Effector CD4-positive, alpha-beta T cell (primary cell): ENCODE measurements around the gene OSBPL2.

Source experiments
- DNase-seq: peaks from one replicate; pipeline ENCODE4 v3.0.0-alpha.2; 2020

The OSBPL2 gene

GRCh38 chr20:62222972-62223371, 15.3 kb upstream of the OSBPL2 start:
- DNase-seq, result no peak

- DNase-seq, result no peak
Observed at GRCh38 chr20:62223571-62223970, 14.8 kb upstream of the OSBPL2 start.

DNA sequence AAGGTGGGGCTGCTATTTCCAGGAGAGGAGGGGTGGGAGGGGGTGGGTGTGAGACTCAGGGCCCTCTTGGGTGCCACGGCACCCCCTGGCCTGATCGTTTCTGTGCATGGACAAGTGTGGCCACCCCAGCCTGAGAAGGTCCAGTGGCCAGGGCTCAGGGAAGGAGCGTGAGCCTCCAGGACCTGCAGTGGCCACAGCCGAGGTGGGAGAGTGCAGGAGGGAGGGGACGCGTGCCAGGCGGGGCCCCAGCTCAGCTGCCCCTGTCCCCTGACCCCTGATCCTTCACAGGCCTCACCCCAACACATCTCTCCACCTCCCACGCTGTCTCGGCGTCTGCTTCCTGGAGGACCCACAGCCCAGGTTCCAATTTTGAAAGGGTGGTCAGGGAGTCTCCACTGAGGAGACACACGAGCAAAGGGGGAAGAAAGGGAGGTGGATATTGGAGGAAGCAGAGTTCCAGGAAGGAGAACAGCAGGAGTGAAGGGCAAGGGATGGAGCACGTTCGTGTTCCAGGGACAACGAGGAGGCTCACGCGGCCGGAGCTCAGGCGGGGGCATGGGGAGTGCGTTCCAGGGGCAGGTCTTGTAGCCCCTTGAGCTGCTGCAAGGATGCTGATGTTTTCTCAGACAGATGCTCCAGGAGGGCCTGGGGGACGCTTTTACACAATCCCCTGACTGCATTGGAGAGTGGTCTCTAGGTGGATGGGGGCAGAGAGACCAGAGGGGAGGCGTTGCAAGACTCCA, 14.0 kb upstream of the OSBPL2 start:
- DNase-seq, result no peak

GRCh38 chr20:62225026-62225425, 13.3 kb upstream of the OSBPL2 start:
- no peak for DNase-seq

DNA sequence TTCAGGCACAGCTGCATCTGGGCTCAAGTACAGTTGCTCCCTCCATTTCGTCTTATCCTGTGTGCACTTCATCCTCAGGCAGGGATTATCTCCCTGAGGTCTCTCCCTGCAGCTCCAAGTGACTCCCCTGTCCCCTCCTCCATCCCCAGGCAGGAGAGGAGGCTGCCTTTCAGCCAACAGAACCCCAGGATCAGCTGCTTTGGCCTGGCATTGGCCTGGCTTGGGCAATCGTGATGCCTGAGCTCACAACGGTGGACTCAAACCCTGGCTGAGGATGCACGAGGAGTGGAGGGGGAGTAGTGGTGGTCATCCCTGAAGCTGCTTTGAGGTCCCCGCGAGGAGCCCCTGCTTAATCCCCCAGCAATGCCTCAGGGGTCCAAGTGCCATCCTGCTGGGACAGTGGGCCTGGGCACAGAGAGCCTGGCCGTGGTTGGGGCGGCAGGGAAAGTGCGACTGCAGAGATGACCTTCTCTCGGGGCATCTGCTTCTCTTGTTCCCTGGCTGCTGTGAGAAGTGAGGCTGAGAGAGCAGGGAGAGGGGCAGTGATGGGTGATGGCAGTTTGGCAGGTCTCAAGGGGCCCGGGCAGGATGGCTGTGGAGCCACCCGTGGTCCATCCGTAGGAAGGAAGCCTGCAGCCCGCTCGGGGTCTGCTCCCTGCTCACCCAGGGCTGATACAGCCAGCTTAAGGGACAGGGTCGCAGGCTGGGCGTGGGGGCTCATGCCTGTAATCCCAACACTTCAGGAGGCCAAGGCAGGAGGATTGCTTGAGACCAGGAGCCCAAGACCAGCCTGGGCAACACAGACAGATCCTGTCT, 12.3 kb upstream of the OSBPL2 start:
- no peak for DNase-seq

DNA sequence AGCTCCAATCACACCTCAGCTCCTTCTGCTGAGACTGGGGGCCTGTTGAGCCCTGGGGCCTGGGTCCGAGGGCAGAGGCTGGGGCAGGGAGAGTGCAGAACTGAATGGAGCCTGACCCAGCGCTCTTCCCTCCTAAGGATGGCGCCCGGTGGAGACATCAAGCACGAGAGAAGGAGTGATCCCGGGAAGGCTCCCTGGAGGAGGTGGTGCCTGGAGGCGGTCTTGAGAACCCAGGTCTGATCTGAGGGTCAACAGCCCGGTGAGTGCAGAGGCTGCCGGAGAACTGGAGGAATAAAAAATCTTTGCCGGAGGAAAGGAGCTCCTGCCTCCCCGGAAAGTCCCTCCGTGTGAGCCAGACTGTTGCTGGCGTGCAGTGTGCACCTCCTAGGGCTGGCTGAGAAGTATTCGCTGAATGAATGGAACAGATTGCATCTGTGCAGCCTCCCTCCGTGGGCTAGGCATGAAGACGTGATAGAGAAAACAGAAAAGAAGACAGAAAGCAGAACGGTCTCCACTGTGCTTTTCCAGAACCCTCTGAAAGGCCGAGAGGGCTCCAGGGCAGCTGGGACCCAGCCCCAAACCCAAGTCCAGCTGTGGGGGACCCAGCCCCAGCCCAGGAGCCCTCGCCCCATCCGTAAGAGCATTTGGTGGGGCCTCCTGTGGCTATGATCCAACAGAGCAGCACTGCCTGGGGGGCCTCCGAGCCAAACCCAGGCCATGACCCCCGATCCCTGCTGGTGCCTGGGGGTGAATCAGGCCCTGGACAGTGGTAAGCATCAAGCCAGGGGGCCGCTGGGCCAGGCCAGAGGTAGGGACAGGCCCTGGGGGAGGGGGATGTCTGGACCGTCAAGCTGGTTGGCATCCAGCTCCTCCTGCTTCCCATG, 11.4 kb upstream of the OSBPL2 start:
- DNase-seq, result no peak

DNA sequence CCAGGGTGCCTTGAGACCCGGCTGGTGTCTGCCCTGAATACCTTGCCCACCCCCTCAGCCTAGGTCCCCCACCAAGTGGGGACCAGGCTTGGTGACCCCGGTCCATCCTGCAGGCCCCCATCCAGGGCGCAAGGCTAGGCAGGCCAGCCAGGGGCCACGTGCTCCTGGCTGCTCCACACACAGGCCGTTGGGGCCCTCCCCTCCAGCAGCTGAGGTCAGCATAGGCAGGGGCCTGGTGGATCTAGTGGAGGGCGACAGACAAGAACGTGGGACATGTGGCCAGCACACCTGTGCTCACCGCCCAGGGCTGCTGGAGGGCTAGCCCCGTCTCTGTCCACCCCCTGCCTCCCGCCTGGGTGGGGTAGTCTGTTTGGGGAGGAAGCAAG, 10.7 kb upstream of the OSBPL2 start:
- no peak for DNase-seq

GRCh38 chr20:62227977-62228958, 10.1 kb upstream of the OSBPL2 start:
- DNase-seq, result no peak

GRCh38 chr20:62228982-62229545, 9.3 kb upstream of the OSBPL2 start:
- DNase-seq, result no peak

DNA sequence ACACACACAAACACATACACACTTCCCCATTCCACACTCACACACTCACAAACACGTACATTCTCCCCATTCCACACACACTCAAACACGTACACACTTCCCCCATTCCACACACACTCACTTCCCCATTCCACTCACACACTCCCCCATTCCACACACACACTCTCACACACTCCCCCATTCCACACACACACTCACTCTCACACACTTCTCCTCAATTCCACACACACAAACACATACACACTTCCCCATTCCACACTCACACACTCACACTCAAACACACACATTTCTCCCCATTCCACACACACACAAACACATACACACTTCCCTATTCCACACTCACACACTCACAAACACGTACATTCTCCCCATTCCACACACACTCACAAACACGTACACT, 8.7 kb upstream of the OSBPL2 start:
- no peak for DNase-seq

GRCh38 chr20:62230276-62230675, 8.0 kb upstream of the OSBPL2 start:
- DNase-seq, result no peak

DNA sequence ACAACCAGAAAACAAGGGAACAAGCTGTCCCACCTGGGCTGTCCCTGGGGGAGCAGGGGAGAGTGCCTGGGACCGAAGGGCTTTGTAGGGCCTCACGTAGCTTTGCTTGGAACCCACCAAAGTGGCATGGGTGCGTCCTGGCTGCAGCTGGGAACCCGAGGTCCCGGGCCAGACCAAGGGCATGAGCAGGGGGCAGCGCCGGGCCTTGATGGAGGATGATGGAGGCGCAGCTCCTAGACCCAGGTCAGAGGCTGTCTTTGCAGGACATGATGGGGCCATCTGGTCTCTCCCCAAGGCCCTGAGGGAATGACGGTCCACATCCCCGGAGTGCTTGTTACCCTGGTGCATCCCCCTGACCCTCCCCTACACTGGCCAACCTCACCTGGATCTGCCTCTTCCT, 7.6 kb upstream of the OSBPL2 start:
- no peak for DNase-seq

DNA sequence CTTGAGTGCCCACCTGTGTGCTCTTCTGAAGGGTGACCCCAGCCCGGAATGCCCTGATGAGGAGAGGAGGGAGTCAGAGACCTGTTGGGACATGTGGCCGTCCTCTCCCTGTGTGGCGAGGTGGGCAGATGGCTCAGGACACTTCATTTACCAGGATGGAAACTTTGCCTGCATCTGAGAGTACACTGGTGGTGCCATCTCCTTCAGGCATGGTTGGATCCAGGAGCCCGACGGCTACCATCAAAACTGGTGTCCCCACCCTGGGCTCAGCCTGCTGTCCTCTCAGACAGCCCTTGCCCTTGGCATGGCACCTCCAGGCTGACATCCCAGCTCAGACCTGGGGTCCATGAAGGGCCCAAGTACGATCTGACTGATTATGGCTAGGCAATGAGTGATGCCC, 7.0 kb upstream of the OSBPL2 start:
- DNase-seq, result no peak

DNA sequence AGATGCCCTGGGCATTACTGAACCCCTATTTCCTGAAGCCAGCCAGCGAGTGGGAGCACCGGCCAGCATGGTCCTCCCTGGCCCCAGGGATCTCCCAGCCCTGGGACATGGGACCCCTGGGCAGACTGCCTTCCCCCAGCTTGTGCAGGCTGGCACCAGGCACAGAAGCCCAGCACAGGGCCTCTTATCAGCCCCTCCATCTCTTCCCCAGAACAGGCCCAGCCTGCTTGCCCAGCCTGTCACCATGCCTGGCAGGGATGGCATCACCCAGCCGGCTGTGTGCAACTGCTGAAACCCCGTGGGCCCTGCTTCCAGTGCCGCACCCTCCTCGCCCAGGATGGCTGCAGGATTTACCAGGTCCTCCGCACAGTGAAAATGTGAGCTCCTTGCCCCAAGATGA, 6.1 kb upstream of the OSBPL2 start:
- DNase-seq, result no peak

DNA sequence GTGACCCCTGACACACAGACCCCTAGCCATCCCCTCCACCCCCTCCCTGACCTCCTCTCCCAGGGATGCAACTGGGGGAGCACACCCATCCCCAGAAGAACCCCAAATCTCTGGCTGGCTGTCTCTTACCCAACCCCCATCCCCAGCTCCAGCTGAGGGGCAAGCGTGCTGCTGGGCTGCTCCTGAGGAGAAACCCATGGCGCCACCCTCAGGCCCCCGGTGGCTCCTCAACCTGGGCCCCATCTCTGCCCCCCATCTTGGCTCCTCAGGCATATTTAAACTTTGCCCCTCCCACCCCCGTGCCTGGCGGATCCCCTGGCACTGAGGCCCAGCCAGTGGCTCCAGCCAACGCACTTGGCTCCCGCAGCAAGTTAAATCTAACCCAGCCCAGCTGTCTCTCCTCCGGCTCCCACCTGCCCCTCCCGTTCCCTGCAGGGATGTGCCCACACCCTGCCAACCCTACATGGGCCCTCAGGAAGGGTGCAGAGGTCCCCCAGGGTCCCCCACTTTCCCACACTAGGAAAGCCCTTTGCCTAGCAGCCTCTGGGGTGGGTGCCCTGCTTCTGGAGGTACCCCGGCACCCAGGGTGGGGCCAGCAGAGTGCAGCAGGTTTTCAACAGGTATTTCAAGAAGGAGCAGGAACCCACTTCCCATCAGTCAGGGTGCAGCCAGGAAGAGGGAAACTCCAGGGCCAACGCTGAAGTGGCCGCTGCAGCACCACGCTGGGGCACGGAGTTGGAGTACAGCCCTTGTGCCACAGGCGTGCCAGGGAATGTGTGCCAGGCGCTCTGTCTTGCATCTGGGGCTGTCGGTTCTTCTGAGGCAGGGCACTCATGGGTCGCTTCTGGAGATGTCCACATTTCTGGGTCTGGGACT, 5.3 kb upstream of the OSBPL2 start:
- DNase-seq, result no peak

- no peak for DNase-seq
Observed at GRCh38 chr20:62233684-62234083, 4.6 kb upstream of the OSBPL2 start.

DNA sequence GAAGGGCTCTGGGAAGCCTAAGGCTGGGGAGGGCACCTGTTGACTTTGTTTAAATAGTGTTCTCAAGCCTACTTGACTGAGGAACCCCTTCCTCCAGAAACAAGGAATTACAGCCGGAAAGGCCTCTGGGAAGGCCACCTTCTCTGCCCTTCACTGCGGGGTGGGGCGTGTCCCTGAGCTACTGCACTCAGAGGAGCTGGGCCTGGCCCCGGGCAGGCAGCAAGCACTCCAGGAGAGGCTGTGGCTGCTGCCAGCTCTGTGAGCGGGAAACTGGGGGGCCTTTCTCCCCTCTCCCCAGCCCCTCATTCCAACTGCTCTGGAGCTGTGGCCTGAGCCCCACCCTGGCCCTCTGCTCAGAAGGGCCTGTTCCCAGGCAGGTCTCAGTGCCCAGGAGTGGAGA, 4.0 kb upstream of the OSBPL2 start:
- DNase-seq, result no peak

- no peak for DNase-seq
Observed at GRCh38 chr20:62235001-62235776, 3.1 kb upstream of the OSBPL2 start.

GRCh38 chr20:62235777-62236157, 2.6 kb upstream of the OSBPL2 start:
- DNase-seq, result no peak

DNA sequence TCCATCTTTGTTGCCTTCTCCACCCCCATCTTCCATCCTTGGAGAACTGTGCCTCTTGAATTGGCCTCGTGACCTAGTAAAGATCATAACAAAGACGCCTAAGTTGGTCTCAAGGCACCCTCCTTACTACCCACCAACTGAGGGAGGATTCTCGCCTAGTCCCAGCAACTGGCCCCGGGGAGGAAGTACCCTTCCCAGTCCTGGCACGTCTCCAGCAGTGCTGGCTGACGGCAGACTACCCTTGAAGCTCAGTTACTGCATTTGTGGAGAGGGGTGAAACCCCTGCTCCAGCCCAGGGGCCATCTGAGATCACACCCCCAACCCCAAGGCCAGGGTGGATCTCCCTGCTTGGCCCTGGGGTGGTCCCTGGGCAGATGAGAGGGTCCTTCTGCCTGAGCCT, 2.1 kb upstream of the OSBPL2 start:
- no peak for DNase-seq
